AG09319 (cell line): ENCODE results near the gene DGKE.

Source experiments
- DNase-seq: peaks from one replicate; pipeline ENCODE4 v3.0.0-alpha.2; 2010; ENCODE audit warnings: low read depth; ENCODE audit errors: extremely low read depth
- TF ChIP-seq, protein P1 (sequence below): IDR thresholded peaks from 2 replicates; pipeline ENCODE4 v1.5.1; 2011; ENCODE audit warnings: low read depth, mild to moderate bottlenecking, inconsistent platforms, low read length, moderate library complexity

DGKE gene

DNA sequence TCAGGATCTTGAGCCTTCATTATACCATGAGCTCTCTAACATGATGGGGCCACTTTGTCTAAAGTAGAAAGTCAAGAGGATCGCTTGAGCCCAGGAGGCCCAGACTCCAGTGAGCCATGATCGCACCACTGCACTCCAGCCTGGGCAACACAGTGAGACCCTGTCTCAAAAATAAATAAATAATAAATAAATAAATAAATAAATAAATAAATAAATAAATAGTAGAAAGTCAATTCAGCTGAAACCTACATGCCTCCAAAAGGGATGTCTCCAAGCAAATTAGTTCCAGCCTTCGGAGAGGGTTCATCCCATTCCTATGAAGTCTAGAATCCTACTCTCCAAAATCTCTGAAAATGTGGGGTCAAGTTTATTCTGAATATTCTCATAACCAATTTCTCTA lies 26.2 kb upstream of the DGKE start:
- no peak for DNase-seq
- TF ChIP-seq, protein P1, sequence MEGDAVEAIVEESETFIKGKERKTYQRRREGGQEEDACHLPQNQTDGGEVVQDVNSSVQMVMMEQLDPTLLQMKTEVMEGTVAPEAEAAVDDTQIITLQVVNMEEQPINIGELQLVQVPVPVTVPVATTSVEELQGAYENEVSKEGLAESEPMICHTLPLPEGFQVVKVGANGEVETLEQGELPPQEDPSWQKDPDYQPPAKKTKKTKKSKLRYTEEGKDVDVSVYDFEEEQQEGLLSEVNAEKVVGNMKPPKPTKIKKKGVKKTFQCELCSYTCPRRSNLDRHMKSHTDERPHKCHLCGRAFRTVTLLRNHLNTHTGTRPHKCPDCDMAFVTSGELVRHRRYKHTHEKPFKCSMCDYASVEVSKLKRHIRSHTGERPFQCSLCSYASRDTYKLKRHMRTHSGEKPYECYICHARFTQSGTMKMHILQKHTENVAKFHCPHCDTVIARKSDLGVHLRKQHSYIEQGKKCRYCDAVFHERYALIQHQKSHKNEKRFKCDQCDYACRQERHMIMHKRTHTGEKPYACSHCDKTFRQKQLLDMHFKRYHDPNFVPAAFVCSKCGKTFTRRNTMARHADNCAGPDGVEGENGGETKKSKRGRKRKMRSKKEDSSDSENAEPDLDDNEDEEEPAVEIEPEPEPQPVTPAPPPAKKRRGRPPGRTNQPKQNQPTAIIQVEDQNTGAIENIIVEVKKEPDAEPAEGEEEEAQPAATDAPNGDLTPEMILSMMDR = no peak

DNA sequence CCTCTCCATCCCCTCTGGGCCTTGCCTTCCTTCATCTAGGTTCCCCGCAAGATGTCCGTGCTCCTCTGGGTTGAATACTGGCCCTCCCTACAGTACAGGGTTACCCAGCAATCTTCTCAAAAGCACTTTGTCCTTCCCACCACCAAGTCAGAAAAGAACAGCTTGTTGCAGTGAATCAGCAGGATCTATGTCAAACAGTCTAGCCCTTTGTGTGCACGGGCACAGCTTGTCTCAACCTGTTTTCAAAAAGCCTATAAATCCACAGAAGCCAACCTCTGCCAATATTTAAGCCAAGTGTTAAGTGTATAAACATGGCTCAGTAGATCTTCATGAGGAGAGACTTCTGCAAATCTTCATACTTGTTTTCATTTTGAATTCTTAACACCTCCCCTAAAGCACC lies 25.4 kb upstream of the DGKE start:
- no peak for DNase-seq
- TF ChIP-seq, protein P1 = no peak

GRCh38 chr17:56809106-56809819 lies 24.7 kb upstream of the DGKE start:
- no peak for DNase-seq
- TF ChIP-seq, protein P1 = no peak

- TF ChIP-seq, protein P1 = no peak
These were observed 24.2 kb upstream of the DGKE start for GRCh38 chr17:56809820-56810179.

GRCh38 chr17:56810343-56810742 lies 23.6 kb upstream of the DGKE start:
- TF ChIP-seq, protein P1 = no peak
- DNase-seq = no peak

More at GRCh38 chr17:56809820-56810179, 24.2 kb upstream of the DGKE start:
- no peak for DNase-seq

DNA sequence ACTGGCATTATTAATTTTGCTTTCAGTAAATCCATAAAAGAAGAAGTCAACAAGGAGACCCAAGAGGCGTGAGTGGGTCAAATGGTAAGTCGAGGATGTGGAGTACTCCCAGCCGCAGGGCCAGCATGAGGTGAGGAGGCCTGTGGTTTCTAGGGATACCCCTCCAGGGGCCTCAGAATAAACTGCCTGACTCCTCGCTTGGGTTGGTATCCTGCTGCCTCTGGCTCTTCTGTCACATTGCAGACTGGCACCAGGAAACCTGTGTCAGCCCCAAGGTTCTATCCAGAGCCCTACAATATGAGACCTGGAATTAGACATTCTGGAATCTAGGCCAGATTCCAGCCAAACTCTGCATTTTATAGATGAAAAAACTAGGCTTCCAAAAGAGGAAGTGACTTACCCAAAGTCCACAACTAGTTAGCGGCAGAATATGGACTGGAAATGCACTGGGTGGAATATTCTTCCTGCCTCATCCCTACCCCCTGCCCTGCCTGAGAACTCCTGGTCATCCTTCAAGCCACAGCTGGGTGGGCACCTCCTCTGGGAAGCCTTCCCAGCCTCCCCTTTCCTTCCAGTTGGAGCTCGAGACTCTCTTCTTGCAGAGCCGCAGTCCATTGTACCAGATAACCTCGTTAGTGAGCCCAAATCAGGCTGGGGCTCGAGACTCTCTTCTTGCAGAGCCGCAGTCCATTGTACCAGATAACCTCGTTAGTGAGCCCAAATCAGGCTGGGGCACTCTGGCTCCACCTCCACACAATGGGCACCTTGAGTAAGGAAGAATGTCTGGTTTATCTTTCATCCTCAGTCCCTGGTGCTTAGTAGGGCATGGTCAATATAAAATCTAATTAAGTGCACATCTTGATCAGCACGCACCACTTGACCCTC lies 22.8 kb upstream of the DGKE start:
- no peak for DNase-seq
- TF ChIP-seq, protein P1 = no peak

- DNase-seq = no peak
- TF ChIP-seq, protein P1 = no peak
These were observed 21.0 kb upstream of the DGKE start for GRCh38 chr17:56812901-56813388.
